Uterus (tissue), 2 donors: ENCODE data around the gene A2M.

Experiments used
- CTCF ChIP-seq, 4 experiments: fragments of 200-600 bp in 2 of 4; fragments of 450-650 bp in 2 of 4; sonication (generic) in 2 of 4; IDR thresholded peaks; one replicate each; pipeline ENCODE4 v1.5.1; 2016 to 2019; ENCODE audit warnings: antibody characterized with exemption in 4 of 4, mild to moderate bottlenecking in 2 of 4, moderate library complexity in 1 of 4
- POLR2A ChIP-seq, 2 donors: fragments of 450-650 bp; IDR thresholded peaks; one replicate each; pipeline ENCODE4 v1.6.1; 2016; ENCODE audit warnings: antibody characterized with exemption in 2 of 2, mild to moderate bottlenecking in 1 of 2, moderate library complexity in 1 of 2

GRCh38 chr12:9106610-9107541 is 8.8 kb downstream of the A2M start:
- no peak for TF ChIP-seq CTCF (IDR thresholded peaks at IDR 0.05)
- no peak for TF ChIP-seq POLR2A (IDR thresholded peaks at IDR 0.05)
